Measurements from ENCODE around the gene ITGAL.

Gene ITGAL

GRCh38 chr16:30464078-30464477 is 8.5 kb upstream of the ITGAL start:
- TF ChIP-seq CTCF (IDR thresholded peaks at IDR 0.05; ENCODE audit: low read length) (no peak), EZH2 (IDR thresholded peaks at IDR 0.05; ENCODE audit: borderline replicate concordance, low read length) (no peak)
- no peaks in the 10 kb centered on the region for H3K79me2 ChIP-seq (ENCODE audit: insufficient read depth, low read length)
- peaks cover 39% of the 10 kb centered on the region for H3K4me1 ChIP-seq (ENCODE audit: insufficient read depth, low read length, severe bottlenecking)
- H3K36me3 ChIP-seq (ENCODE audit: insufficient read depth, low read length): no peaks in the 10 kb centered on the region
- no peaks in the 10 kb centered on the region for H3K27me3 ChIP-seq (ENCODE audit: insufficient read depth, low read length)
- H3K27ac ChIP-seq (ENCODE audit: low read depth, low read length, poor library complexity, severe bottlenecking): peak overlapping the region; percentile 69
- H3K4me3 ChIP-seq (ENCODE audit: low read depth, low read length, poor library complexity, severe bottlenecking): no peak overlapping the region
- no peaks in the 10 kb centered on the region for H3K9me3 ChIP-seq (ENCODE audit: low read length)
- no peaks in the 10 kb centered on the region for H3F3A ChIP-seq (ENCODE audit: insufficient read depth, low read length)
- H3K9ac ChIP-seq (ENCODE audit: low read length): no peak overlapping the region
- no peaks in the 10 kb centered on the region for H3K9me2 ChIP-seq (ENCODE audit: low read depth, low read length)
- H2AFZ ChIP-seq (ENCODE audit: low read length): no peak overlapping the region
- H4K20me1 ChIP-seq (ENCODE audit: insufficient read depth, low read length): no peaks in the 10 kb centered on the region
- H3K4me2 ChIP-seq (ENCODE audit: low read length): no peak overlapping the region

- Histone ChIP-seq H3K36me3 (ENCODE audit: insufficient read depth, low read length) (peaks cover 11% of the 10 kb centered on the region), H3K4me1 (ENCODE audit: insufficient read depth, low read length, severe bottlenecking) (peaks cover 64% of the 10 kb centered on the region), H3K4me3 (ENCODE audit: low read depth, low read length, poor library complexity, severe bottlenecking) (no peak overlapping the region), H3K27ac (ENCODE audit: low read depth, low read length, poor library complexity, severe bottlenecking) (peak overlapping the region; percentile 91), H3K79me2 (ENCODE audit: insufficient read depth, low read length) (no peaks in the 10 kb centered on the region), H3K9me3 (ENCODE audit: low read length) (no peaks in the 10 kb centered on the region), H3K9ac (ENCODE audit: low read length) (no peak overlapping the region), H3F3A (ENCODE audit: insufficient read depth, low read length) (0 out of 2 replicates have a peak, but pooled peaks cover 4% of the 10 kb centered on the region), H2AFZ (ENCODE audit: low read length) (no peak overlapping the region), H4K20me1 (ENCODE audit: insufficient read depth, low read length) (no peaks in the 10 kb centered on the region), H3K9me2 (ENCODE audit: low read depth, low read length) (no peaks in the 10 kb centered on the region), H3K27me3 (ENCODE audit: insufficient read depth, low read length) (no peaks in the 10 kb centered on the region), H3K4me2 (ENCODE audit: low read length) (no peak overlapping the region)
- TF ChIP-seq CTCF (IDR thresholded peaks at IDR 0.05; ENCODE audit: low read length) (no peak), EZH2 (IDR thresholded peaks at IDR 0.05; ENCODE audit: borderline replicate concordance, low read length) (no peak)
Observed at GRCh38 chr16:30470170-30470512, 2.4 kb upstream of the ITGAL start.

- 0 out of 2 replicates have a peak overlapping the region, but pooled peaks have one; percentile 11 for H3K4me2 ChIP-seq (ENCODE audit: low read length)
- H3K4me3 ChIP-seq (ENCODE audit: low read depth, low read length, poor library complexity, severe bottlenecking): no peak overlapping the region
- H3K27ac ChIP-seq (ENCODE audit: low read depth, low read length, poor library complexity, severe bottlenecking): peak overlapping the region; percentile 91
- no peaks in the 10 kb centered on the region for H3K27me3 ChIP-seq (ENCODE audit: insufficient read depth, low read length)
- H2AFZ ChIP-seq (ENCODE audit: low read length): no peak overlapping the region
- no peaks in the 10 kb centered on the region for H3K9me3 ChIP-seq (ENCODE audit: low read length)
- no peaks in the 10 kb centered on the region for H3K79me2 ChIP-seq (ENCODE audit: insufficient read depth, low read length)
- H3K9ac ChIP-seq (ENCODE audit: low read length): no peak overlapping the region
- no peak for TF ChIP-seq CTCF (IDR thresholded peaks at IDR 0.05; ENCODE audit: low read length)
- TF ChIP-seq EZH2 (IDR thresholded peaks at IDR 0.05; ENCODE audit: borderline replicate concordance, low read length): no peak
- no peaks in the 10 kb centered on the region for H4K20me1 ChIP-seq (ENCODE audit: insufficient read depth, low read length)
- H3F3A ChIP-seq (ENCODE audit: insufficient read depth, low read length): 0 out of 2 replicates have a peak, but pooled peaks cover 4% of the 10 kb centered on the region
- H3K9me2 ChIP-seq (ENCODE audit: low read depth, low read length): no peaks in the 10 kb centered on the region
- H3K36me3 ChIP-seq (ENCODE audit: insufficient read depth, low read length): peaks cover 16% of the 10 kb centered on the region
- peaks cover 64% of the 10 kb centered on the region for H3K4me1 ChIP-seq (ENCODE audit: insufficient read depth, low read length, severe bottlenecking)
Observed at GRCh38 chr16:30470632-30470995, 1.9 kb upstream of the ITGAL start.
